ENCODE data around the gene ALK.

ALK gene

DNA sequence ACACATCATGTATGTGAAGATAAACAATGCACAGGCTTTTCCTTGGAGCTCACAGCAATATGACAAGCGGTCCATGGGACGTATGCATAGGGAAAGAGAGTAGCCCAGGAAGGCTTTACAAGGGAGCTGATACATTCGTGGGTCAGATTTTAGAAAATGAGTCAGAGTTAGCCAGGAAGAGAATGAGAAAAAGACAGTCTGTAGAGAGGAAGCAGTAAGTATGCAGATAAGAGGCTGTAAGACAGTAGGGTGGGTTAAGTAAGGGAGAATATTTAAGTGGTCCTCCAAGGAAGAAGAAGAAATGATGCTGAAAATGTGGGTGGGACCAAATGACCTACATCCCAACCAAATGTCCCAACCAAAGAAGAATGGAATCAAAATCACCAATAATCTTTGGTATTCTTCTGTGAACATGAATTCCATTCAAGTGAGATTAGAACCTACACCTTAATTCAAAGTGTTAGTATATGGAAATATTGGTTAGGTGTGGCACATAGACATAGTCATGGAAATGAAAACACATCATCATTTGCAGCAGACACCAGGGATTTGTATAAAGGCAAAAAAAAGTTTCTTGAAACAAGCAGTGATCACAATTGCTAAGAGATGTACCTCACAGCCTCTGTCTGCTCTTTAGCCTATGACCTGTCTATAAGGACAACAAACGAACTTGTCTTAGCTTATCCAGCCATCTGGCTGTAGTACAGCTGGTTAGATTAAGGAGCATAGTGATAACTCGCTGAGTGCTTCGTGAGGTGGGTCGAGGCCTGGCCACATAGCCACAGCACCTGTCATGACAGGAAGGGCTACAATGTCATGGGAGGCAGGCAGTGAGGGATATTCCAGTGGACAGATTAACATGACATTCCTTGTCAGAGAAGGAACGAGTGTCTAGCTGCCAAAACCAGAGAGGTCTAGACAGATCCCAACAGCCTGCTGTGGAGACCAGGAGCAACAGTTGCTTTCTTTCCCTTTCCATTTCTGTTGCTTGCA, 133.6 kb downstream of the ALK start:
- no peak for DNase-seq

DNA sequence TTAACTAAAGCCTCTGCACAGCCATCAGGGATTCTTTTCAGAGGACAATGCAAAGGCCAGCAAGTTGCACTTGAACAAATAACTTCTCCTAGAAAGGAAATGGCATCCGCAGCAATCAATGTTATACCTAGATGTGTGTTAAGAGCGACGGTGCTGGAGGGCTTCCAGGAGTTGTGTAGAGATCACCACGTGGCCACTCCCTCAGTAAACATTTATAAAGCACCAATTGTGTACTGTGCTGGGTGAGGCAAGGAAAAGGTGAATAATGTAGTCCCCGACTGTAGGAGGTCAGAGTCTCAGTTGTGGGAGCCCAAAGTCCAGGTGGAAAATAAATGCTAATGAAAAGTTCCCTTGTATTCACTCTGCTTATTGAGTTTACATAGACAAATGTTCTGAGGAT, 135.0 kb downstream of the ALK start:
- no peak for DNase-seq

- DNase-seq: no peak
Observed at GRCh38 chr2:29783666-29784065, 137.7 kb downstream of the ALK start.

GRCh38 chr2:29782549-29783458, 138.6 kb downstream of the ALK start:
- no peak for DNase-seq

DNA sequence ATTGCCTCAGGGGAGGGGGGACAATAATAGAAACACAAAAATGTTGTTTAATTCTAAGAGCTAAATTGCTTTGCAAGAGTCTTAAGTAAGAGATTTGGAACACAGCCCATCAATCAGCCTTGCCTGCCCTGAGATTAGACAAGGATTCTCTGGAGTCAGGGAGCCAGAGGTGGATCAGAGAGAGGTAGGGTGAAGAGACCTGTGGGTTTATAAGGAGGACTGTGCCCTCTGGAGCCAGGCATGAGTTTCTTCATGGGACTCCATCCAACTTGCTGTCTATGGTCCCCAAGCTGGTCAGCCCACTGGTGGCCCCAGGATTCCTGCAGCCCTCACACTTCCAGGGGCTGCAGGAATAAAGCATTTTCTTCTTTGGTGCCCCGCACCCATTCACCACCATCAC, 139.3 kb downstream of the ALK start:
- no peak for DNase-seq

- DNase-seq: no peak
Observed at GRCh38 chr2:29780906-29781305, 140.5 kb downstream of the ALK start.

GRCh38 chr2:29777161-29777560, 144.2 kb downstream of the ALK start:
- DNase-seq: no peak

- DNase-seq: no peak
Observed at GRCh38 chr2:29776406-29776805, 145.0 kb downstream of the ALK start.

- DNase-seq: no peak
Observed at GRCh38 chr2:29775937-29776336, 145.4 kb downstream of the ALK start.

DNA sequence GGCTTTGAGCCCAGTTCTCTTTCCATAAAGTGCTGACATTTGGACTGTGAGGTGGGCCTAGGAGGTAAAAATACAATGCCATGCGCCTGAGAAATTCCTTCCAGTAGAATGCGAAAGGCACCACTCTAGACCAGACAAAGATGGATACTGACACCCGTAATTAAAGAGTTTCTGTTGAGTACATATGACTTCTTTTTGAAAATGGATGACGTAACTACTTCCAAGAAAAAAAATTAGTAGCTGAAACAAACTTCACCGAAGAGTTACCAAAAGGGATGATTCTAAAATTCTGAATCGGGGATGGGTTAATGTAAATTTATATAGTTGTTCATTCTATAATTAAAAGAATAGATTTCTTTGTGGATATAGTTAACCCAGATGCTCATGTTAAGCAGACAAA, 146.8 kb downstream of the ALK start:
- no peak for DNase-seq

- DNase-seq: no peak
Observed at GRCh38 chr2:29770846-29771245, 150.5 kb downstream of the ALK start.

DNA sequence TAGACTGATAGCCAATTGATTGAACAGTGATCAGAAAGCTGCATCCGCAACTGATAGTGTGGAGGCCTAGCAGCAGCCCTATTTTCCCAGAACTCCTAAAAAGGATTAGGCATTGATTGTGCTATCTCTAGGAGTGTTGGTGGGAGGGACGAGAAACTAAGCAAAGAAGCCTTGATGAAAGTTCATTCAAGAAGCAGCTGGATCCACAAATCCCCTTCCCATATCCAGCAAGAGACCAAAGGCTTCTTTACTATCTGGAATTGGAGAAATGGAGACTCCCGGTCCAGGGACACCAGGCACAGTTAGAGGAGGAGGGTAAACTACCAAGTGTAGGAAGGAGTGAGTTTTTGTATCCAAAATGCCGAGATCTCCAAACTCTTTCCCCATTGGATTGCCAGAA, 151.5 kb downstream of the ALK start:
- no peak for DNase-seq

- DNase-seq: no peak
Observed at GRCh38 chr2:29767606-29768335, 153.6 kb downstream of the ALK start.

DNA sequence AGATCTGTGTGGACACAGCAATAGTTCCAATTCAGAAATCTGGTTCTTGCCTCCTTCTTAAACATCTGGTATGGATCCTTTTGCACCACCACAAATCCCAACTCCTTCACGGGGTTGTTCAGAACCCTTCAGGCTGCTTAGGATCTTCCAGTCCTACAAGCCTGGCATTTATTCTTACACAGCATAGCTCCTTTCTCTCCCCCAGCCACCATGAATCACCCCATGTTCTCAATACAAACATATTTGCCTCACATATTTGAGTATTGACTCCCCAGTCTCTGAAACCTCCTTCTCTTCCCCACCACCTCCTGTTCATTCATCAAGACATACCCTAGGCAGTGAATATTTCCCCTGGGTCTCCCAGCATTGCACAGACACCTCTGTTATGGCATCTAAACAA, 155.2 kb downstream of the ALK start:
- no peak for DNase-seq

DNA sequence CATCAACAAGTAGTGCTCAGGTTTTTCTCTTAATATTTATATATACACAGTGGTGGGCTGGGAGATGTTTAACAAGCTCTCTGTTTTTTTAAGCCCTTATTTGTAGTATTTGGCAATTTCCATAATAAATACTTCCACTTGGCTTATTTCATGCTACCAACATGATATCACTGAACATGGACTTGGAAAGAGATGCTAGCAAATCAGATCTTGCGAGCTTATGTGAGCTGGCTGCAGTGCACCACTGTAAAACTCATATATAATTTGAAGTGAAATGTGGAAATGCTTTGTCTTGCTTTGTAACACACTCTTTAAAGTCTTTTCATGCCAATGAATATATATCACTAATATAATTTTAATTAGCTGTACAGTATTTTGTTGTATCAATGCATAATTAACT, 155.7 kb downstream of the ALK start:
- no peak for DNase-seq

DNA sequence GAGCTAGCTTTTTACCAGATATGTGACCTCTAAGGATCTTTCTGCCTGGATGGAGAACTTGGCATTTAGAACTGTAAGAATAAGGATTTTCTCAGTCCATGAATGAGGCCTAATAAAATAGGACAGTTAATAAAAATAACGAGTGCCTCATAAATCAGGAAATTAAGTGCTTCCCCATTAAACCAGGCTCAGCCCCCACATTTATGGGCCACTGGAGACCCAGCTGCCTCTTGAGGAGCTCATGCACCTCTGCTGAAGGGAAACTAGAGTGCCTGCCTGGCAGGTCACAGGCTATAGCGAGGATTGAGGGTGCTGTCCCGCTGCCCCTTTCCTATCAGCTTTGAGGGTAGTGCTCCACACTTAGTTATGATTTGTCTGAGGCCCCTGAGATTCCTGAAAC, 158.0 kb downstream of the ALK start:
- DNase-seq: no peak

- DNase-seq: no peak
Observed at GRCh38 chr2:29762239-29762638, 159.1 kb downstream of the ALK start.

DNA sequence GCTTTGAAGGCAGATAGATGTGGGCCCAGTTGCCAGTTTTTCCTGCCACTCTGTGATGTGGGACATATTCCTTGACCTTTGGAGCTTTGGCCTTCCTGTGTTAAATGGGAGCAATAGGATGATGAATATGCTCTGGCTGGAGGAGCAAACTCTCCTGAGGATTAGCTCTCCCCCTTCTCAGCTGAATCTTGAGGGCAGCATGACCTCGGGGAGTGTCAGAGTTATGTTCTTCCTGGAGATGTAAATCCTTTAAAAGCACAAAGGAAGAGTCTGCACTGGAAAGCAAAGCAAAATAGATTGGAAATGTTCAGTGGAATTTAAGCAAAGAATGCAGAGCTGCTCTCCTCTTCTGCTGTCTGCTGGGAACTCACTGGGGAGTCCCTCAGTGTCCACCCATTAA, 160.1 kb downstream of the ALK start:
- no peak for DNase-seq

DNA sequence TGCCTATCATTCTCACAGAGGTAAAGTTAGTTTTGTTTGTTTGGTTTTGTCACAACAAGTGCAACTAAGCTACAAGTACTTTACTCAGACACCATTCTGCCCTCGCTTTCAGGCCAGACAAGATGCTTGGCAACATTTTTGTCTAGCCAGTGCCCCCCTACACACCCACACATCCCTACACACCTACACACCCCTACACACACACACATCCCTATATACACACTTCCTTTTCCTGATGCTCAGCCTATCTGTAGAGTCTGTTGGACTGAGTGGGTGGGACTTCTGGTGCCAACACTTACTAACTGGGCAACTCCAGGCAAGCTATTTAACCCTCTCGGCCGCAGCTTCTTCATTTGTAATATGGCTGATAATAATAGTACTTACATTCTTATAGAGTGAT, 161.4 kb downstream of the ALK start:
- DNase-seq: no peak

DNA sequence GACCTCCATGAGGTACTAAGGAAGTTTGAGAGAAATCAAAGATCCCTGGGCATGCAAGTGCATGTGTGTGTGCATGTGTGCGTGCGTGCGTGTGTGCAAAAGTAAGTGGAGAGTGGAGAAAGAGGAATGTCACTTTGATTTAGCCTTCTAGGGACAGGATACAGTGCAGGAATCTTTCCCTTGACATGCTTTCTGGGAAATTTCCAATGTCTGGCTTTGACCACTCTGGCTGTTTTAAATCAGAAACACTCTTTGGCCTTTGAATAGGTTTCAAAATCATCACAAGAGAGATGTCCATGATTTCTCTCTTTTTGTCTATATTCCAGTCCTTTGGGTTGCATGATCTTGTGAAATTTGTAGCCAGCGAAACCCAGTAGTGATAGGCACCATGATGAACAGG, 162.0 kb downstream of the ALK start:
- no peak for DNase-seq

GRCh38 chr2:29755829-29756228, 165.6 kb downstream of the ALK start:
- no peak for DNase-seq

GRCh38 chr2:29755233-29755632, 166.2 kb downstream of the ALK start:
- no peak for DNase-seq

Data from NCI-H1105 (cell line).